DMS53 (cell line): ENCODE data around the gene LARGE1.
"Not testable (repeated sequence)": the region's sequence is repeated elsewhere in the genome, so short reads cannot be mapped to it uniquely, and the experiment has no call there.

Experiments used
- DNase-seq: peaks from one replicate; lab custom pipeline; 2025; lab: John Stamatoyannopoulos, UW

The LARGE1 gene

DNA sequence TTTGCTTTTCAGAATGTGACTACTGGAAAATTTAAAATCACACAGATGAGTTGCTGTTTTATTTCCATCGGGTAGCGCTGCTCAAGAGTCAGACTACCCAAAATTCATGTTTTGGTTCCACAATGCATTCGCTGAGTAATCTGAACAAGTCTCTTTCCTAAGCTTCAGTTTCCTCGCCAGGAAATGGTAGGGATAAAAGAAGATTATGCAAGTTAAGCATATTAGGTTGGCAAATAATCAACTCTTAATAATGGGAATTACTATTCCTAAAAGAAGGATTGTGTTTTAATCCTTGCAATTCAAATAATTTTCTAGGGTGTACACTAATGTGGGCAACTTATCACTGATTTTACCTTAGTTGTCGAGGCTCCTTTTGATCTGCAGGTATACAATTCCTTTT, 326.5 kb downstream of the LARGE1 start:
- no peak for DNase-seq

DNA sequence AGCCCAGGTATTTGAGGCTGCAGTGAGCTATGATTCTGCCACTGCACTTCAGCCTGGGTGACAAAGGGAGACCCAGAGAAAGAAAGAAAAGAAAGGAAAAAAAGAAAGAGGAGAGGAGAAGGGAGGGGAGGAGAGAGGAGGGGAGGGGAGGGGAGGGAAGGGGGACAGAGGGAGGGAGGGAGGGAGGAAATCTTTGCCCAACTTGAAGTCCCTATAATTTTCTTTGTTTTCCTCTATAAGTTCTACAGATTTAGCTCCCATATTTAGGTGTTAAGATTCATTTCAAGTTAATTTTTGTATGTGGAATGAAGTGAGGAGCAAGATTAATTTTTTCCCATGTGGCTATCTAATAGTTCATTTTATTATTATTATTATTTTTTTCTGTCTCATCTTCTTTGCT, 328.3 kb downstream of the LARGE1 start:
- no peak for DNase-seq

DNA sequence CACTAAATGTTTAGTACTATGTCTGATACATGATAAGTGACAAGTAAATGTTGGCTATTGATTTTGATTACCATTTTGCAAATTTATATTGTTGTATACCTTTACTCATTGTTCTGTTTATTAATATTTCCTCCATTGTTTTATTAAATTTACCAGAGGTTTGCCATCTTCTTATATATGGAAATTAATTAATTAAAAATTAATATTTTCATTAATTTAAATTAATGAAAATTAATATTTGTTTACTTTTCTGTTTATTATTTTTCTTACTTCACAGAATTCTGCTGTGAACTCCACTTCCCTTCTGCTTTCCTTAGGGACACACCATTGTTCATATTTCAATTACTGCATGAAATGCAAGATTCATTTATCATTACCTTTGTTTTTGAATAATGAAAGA, 331.0 kb downstream of the LARGE1 start:
- DNase-seq = no peak

DNA sequence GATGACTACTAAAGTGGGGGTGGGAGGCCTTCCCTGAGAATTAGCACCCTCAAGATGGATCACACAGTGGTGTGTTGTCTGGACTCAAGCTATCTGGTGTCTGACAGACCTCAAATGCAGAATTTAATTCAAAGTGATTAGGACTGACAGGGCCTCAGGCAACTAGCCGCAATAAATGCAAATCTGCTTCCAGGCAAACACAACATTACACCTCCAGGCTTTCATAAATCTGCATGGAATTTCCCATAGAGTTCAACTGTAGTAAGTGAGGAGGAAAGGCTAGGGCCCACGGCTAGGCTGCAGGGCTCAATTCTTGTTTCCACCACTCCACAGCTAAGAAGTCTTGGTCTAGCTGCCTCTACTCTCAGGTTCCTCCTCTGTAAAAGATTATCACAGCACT, 331.4 kb downstream of the LARGE1 start:
- DNase-seq = no peak

DNA sequence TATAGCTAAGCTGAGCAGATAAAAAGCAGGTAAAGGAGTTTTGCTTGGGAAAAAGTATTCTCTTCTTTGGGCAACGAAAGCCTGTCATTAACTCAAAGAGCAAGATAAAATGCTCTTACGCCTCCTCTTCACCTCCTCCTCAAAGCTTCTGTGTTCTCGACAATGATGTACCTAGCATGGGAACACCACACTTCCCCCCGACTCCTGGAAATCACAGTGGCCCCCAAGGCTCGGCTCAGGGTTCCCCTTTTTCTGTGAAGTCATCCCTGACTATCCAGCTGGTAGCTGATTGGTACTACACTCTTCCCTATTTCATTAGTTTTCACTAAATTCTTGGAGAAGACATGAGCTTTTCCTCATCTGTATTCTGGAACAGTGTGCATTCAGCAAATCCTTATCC, 336.1 kb downstream of the LARGE1 start:
- DNase-seq = no peak

DNA sequence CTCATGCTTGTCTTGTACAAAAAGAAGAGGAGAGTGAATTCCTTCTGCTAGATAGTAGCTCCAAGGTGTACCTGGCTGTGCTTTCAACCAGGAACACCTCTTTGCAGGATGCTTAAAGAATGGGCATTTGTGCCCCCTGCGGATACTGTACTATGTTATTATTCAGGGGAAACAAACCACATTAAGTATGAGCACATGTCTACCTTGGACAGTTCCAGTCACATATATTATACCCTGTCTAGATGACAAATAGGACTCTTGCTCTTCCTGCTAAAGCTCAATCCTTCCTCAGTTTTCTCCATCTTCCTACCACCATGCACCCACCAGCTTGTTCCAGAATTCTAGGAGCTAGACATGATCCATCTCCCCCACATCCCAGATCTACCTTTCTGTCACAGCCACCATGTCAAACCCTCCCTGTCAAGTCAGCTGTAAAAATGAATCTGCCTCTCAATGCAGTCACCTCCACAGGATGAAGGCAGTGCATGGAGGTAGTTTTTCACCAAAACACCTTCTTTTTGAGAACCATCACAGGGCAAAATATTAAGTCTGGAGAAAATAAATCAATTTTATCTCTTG, 337.4 kb downstream of the LARGE1 start:
- DNase-seq = no peak

DNA sequence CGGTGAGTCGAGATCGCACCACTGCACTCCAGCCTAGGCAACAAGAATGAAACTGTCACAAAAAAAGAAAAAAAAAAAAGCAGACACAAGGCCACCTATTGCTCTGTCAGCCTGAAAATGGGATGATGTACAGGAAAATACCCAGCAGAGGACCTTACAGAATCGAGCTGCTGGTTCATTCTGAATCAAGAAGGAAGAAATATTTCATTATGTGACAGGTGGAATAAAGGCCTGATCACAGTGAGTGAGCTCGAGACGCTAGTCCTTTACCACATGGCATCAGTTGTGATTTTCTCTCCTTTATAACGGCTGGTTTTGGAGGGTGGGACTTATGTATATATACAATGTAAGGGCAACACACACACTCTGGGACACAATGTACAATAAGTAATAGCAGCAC, 340.0 kb downstream of the LARGE1 start:
- no peak for DNase-seq

DNA sequence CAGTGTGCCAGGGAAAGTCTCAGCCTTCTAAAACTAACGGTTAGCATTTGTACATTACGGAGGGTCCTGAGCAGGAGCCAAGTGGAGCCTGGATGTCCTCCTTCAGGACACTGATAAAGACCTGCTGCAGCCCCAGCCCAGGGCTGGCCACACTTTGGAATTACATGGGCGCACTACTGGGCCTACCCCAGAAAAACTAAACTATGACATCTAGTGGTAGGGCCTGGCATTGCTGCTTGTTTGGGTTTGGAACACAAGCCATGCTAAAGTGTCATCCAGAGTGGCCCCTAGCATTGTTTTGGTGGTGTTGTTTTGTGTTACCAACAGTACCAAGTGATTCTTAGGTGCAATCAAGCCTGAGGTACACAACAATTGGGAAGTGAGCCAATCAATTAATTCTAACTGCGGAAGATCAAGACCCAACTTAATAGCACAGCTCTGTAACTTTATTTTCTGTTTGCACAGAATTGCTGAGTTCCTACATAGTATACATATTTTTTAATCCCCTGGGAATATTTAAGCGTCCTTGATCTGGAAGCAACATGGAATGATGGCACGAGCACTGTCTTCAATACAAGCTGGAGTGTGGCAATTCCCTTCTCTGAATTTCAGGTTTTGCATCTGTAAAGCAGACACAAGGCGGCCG, 340.7 kb downstream of the LARGE1 start:
- DNase-seq = peak; percentile 68

DNA sequence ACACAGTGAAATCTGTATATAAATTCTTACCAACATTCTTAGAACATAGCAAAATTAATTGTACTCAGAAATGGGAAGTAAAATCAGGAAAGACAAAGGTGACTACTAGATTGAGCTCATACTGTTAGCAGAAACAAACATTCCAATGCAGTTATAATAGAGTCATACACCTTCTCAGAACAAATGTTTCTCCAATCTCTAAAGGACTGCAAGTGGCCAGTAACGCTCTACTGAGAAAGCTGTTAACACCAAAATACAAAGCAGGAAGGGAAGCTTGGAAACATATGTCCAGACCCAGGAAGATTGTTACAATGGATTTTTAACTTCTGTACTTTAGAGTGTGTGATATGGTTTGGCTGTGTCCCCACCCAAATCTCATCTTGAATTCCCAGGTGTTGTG, 341.5 kb downstream of the LARGE1 start:
- DNase-seq = no peak

DNA sequence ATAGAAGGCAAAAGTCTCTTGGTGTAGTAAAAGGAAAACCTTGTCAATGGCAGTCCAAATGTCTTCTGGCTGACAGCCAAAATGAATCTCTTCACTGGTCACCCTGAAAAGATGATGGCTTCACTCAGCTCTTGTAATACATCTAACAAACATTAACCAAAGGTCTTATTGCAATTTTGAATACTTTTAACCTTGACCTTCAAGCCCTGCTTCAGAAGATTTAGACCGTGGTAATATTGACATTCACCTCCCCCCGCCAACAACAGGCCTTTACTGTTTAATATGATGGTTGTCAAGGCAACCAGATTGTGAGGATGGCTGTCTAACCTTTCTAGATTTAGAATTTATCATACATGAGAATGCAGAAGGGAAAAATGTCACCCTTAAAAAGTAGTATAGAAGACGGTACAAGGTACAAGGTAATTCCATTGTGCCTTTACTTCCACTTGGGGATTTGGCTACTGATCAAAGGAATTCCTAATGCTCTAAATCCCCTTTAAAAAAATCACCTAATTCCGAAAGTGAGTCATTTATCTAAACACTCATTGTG, 342.3 kb downstream of the LARGE1 start:
- peak; percentile 71 for DNase-seq

DNA sequence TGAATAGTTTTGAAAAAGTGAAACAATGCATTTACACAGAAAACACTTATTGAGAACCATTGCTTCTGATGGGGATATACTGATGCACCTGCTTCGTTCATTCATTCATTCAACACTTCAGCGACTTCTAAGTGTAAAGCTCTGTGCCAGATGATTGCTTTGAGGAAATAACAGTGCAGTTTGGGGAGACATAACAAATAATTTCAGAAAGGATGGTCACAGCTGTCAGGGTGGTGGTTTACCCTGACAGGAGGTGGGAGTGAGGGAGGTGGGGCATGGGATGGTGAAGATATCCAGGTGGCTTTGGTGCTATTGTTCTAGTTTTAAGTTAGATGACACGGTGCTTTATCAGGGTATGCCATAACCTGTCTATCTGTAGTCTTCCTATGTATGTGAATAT, 344.1 kb downstream of the LARGE1 start:
- no peak for DNase-seq

DNA sequence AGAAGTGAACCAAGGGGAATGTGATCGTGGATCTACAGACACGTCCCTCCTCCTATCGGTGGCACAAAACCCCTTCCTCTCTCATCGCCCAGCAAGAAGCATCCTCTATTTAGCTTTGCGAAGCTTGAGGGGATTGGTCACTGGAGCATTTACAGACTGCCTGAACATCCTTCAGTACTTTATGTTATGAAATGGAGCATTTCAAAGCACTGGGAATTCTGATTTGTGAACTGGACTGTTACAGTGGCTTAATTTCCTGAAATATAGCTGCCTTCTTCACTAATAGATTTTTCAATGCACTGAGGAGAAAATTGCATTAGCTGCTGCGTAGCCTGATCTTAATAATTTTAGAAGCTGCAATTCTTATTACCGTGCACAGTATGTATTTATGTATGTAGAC, 344.5 kb downstream of the LARGE1 start:
- no peak for DNase-seq

DNA sequence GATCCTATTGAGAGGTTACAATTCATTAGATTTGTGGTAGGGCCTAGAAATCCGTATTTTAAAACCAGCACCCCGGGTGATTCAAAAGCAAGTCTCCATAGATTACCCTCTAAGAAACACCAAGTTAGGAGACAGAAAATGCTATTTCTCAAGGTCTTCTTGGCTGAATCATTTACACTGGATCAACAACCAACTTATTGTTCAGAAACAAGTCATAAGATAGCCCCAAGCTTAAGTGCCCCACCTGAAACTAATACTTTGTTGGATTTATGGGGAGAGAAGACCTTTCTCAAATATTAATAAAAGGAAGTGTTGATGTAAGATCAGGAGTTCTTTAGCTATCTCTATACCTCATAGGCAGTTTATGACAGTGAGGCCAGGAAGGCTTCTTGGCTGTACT, 345.2 kb downstream of the LARGE1 start:
- DNase-seq = no peak

DNA sequence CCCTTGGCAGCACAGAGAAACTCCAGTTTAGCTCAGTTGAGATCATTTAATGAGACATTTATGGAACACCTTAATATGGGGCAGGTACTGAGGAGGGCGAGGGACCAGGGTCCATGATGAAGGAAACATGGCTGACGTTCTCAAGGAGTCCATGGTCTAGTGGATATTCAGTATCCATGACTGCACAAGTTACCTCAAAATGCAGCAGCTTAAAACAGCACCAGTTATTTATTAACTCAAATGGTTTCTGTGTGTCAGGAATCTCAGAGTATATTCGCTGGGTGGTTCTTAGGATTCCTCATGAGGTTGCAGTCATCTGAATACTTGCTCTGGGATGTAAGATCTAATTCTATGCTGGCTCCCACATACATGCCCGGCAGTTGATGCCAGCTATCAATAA, 346.8 kb downstream of the LARGE1 start:
- DNase-seq = peak; percentile 53

DNA sequence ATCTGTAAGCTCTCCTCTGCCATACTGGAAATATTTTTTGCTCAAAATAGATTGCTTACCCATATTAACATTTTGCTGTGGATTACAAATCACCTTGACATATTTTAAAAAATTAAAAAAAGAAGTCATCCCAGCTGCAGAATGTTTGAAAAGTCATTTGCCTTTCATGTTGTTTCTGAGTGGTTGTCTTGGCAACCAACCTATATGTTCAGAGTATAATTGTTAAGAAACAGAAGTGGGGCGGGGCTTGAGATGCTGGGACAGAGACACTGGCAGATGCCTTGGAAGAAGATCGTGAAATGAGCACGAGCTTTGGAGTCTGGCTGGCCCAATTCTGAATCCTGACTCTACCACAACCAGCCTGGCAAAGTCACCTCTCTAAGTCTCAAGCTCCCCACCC, 348.2 kb downstream of the LARGE1 start:
- DNase-seq = peak; percentile 1

DNA sequence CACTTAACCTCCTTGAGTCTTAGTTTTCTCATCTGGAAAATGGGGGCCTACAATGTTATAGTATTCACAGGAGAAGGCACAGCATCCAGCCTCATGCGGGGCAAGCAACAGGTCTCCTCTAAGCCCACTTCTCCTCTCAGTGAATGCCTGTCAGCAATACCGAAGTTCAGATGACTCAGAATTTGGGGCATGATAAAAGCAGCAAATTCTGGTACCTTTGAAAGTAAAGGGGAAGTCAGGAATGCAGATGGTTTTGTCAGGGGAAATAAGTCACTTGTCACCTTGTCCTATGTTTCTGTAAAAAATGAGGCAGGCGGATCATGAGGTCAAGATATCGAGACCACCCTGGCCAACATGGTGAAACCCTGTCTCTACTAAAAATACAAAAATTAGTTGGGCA, 350.2 kb downstream of the LARGE1 start:
- DNase-seq = no peak

DNA sequence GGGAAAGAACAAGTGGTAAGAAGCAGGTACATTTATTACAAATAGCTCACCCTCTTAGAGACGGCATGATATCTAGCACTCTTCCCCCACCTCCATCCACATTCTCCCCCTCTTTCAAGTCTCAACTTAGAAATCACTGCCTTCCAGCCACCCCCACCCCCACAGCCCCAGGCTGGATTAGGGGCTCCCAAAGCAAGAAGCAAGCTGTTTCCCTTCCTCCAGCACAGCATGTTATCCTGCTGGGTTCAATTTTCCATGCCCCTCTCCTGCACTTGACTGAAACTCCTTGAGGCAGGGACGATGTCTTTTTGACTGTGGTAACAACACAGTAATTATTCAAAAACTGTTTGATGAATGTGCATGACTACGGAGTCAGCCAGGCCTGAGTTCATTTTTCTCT, 350.7 kb downstream of the LARGE1 start:
- DNase-seq = no peak

DNA sequence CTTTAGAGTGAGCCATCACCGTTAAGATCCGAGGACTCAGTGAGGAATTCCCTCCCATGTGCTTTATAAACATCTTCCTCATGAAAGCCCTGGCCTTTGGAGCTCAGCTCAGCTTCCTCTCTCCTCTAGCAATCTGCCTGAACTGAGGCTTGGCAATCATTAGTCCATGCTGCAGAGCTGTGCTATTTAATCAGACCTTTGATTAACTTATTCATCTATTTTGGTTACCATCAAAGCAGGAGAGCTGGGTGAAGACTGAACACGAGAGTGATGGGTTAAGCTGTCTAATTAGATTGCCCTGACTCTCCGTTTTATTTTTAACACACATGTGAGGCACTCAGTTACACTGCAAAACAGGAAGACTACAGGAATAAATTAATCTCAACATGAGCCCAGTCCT, 351.3 kb downstream of the LARGE1 start:
- DNase-seq = no peak

DNA sequence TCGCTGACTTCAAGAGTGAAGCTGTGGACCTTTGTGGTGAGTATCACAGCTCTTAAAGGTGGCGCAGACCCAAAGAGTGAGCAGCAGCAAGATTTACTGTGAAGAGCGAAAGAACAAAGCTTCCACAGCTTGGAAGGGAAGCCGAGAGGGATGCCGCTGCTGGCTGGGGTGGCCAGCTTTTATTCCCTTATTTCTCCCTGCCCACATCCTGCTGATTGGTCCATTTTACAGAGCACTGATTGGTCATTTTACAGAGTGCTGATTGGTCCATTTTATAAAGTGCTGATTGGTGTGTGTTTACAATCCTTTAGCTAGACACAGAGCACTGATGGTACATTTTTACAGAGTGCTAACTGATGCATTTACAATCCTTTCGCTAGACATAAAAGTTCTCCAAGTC, 353.8 kb downstream of the LARGE1 start:
- DNase-seq = not testable (repeated sequence)

DNA sequence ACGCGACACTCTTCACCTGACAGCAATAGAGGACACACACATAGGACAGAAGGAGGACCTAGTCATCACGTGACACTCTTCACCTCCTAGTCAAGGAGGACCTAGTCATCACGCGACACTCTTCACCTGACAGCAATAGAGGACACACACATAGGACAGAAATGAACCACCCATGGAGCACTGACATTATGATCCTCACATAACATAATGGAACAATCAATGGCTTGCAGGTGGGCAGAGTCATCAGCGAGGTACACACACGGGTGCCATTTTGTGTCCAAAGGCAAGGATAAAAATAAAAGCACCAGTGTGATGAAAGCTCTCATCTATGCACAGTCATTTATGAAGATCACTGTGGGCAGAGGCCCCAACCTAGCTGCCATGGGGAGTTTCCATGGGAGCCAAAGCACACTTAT, 354.7 kb downstream of the LARGE1 start:
- DNase-seq = peak; percentile 92

DNA sequence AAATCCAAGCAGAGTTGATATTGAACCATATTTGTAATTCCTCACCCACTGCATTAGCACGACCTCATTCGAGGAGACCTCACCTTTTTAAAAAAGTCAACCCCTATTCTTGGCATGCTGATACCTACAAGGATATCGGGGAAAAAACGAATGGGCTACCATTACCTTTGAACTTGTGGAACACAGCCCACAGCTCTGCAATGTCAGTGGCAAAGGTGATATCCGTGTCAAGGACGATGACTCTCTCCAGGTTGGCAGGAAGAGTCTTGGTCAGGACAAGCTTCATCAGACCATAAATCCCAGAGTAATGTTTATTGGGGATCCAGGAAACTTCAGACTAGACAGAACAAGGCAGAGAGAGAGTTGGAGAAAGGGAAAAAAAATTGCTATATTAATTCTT, 355.6 kb downstream of the LARGE1 start:
- no peak for DNase-seq

DNA sequence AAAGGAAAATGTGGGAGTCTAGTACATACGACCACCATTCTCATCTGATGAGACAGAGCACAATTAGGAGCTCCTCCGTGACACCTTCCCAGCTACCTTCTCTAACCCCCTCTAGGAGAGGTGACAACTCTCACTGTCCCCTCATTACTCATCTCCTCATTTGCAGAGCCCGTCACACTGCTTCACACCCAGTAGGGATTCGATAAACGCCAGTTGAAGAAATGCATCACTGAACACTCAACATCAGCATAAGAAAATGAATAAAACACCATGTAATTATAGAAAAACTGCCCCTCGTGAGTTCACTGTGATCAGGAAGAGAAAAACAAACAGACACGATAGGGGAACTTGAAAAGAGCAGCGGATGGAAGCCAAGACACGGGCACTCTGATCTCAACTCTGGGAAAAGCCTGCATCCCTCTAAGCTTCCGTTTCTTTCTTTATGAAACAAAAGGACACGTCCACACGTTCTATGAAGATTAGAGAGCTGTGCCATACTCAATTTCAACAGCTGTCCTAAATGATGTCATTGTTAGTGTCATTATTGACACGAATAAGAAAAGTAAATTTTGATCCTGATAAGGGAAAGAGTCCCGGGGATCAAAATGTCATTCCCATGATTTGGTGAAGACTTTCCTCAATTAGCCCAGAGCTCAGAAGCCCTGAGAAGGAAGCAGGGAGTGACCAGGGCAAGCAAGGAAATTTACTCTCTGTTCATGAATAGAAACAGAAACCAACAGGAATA, 356.9 kb downstream of the LARGE1 start:
- peak; percentile 52 for DNase-seq

DNA sequence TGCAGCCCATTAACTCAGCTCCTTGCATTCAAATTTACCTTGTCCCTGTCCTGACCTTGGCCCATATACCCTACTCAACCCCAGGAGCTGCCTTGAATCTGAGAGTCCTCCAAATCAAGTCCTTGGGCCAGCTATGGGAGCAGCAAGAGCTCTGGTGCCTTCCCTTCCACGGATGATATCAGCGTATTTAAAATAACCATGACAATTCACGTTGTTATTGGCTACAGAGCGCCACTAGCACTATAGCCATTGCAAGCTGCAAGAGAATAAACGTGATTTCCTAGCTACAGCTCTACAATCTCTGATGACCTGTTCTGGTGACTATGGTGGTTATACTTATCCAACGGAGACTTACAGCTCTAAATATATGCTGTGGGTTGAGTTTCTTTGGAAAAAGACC, 357.8 kb downstream of the LARGE1 start:
- DNase-seq = no peak
